ENCODE results near the gene FAM20B. TPM values are rescaled to one million over a fixed set of nuclear protein-coding genes. Genes with fewer than 3 reads are reported as not detected.
"Not testable (repeated sequence)": the region's sequence is repeated elsewhere in the genome, so short reads cannot be mapped to it uniquely, and the experiment has no call there.

The FAM20B gene
- total and polyA plus RNA-seq, 4 experiments from 2014 or later, result 4.3 to 31.9 (median 19.2) TPM

- H3K4me1 Mint-ChIP-seq, result peaks cover 24 to 44% (median 37%) of the 10 kb centered on the region in 4 donors
- H3K27ac ChIP-seq (ENCODE audit: low read depth, low read length); DNase-seq; H3K9me3 Mint-ChIP-seq; H3K36me3 Mint-ChIP-seq; H3K27me3 Mint-ChIP-seq; CTCF ChIA-PET (ENCODE audit: partially characterized antibody); H3K27me3 ChIP-seq (ENCODE audit: insufficient read depth, low read length); H3K27ac Mint-ChIP-seq; intact Hi-C loops (cut with micrococcal nuclease); H3K4me3 ChIP-seq (ENCODE audit: low read length in 2 of 2); POLR2A ChIA-PET (ENCODE audit: partially characterized antibody); H3K9me3 ChIP-seq (ENCODE audit: control insufficient read depth in 1 of 2, low read length in 2 of 2); H3K36me3 ChIP-seq (ENCODE audit: insufficient read depth, low read length); H3K4me3 Mint-ChIP-seq: not testable (repeated sequence)
- peaks cover 40% of the 10 kb centered on the region for H3K4me1 ChIP-seq (ENCODE audit: insufficient read depth, low read length)
These were observed 14.5 kb downstream of the FAM20B start for GRCh38 chr1:179040175-179040551.

- H3K27me3 Mint-ChIP-seq, result no peaks in the 10 kb centered on the region
- no peaks in the 10 kb centered on the region for H3K36me3 ChIP-seq (ENCODE audit: insufficient read depth, low read length)
- DNase-seq, result no peak
- H3K4me1 Mint-ChIP-seq, result peaks cover 12 to 25% (median 22%) of the 10 kb centered on the region in 4 donors
- ChIA-PET POLR2A (ENCODE audit: partially characterized antibody) (no interaction called here), CTCF (ENCODE audit: partially characterized antibody) (interaction anchor here (1.0 to 2.3 kb wide), 2 partner anchors 37 to 39 kb away, joined by 5 to 7 read pairs; no protein-coding TSS in a partner anchor)
- H3K9me3 ChIP-seq (ENCODE audit: control insufficient read depth in 1 of 2, low read length in 2 of 2), result no peaks in the 10 kb centered on the region
- H3K27me3 ChIP-seq (ENCODE audit: insufficient read depth, low read length), result no peaks in the 10 kb centered on the region
- intact Hi-C loops (cut with micrococcal nuclease), result no loop called here
- H3K36me3 Mint-ChIP-seq, result peaks cover 6 to 10% of the 10 kb centered on the region in 2 donors
- peaks cover 20% of the 10 kb centered on the region for H3K4me1 ChIP-seq (ENCODE audit: insufficient read depth, low read length)
- H3K4me3 ChIP-seq (ENCODE audit: low read length in 2 of 2), result no peak overlapping the region
- H3K27ac ChIP-seq (ENCODE audit: low read depth, low read length), result no peak overlapping the region
- H3K9me3 Mint-ChIP-seq, result no peaks in the 10 kb centered on the region
- no peak overlapping the region for H3K4me3 Mint-ChIP-seq
- no peak overlapping the region for H3K27ac Mint-ChIP-seq
These were observed 16.4 kb downstream of the FAM20B start for GRCh38 chr1:179042087-179042486.

- H3K27me3 Mint-ChIP-seq, result no peaks in the 10 kb centered on the region
- no peaks in the 10 kb centered on the region for H3K27me3 ChIP-seq (ENCODE audit: insufficient read depth, low read length)
- H3K36me3 Mint-ChIP-seq, result peaks cover 9 to 13% of the 10 kb centered on the region in 2 donors
- no peak for DNase-seq
- H3K9me3 Mint-ChIP-seq, result no peaks in the 10 kb centered on the region
- no peak overlapping the region for H3K27ac ChIP-seq (ENCODE audit: low read depth, low read length)
- ChIA-PET CTCF (ENCODE audit: partially characterized antibody) (interaction anchor here (1.0 to 2.3 kb wide), 2 partner anchors 36 to 39 kb away, joined by 5 to 7 read pairs; no protein-coding TSS in a partner anchor), POLR2A (ENCODE audit: partially characterized antibody) (no interaction called here)
- no peak overlapping the region for H3K4me3 ChIP-seq (ENCODE audit: low read length in 2 of 2)
- H3K36me3 ChIP-seq (ENCODE audit: insufficient read depth, low read length), result no peaks in the 10 kb centered on the region
- H3K4me1 ChIP-seq (ENCODE audit: insufficient read depth, low read length), result peaks cover 14% of the 10 kb centered on the region
- H3K9me3 ChIP-seq (ENCODE audit: control insufficient read depth in 1 of 2, low read length in 2 of 2), result no peaks in the 10 kb centered on the region
- intact Hi-C loops (cut with micrococcal nuclease), result no loop called here
- no peak overlapping the region for H3K4me3 Mint-ChIP-seq
- no peak overlapping the region for H3K27ac Mint-ChIP-seq
- peaks cover 14 to 21% (median 19%) of the 10 kb centered on the region in 4 donors for H3K4me1 Mint-ChIP-seq
These were observed 17.0 kb downstream of the FAM20B start for GRCh38 chr1:179042700-179043099.

- H3K4me3 ChIP-seq (ENCODE audit: low read length in 2 of 2), result no peak overlapping the region
- peaks cover 11% of the 10 kb centered on the region for H3K4me1 ChIP-seq (ENCODE audit: insufficient read depth, low read length)
- Mint-ChIP-seq H3K4me3 (no peak overlapping the region), H3K9me3 (no peaks in the 10 kb centered on the region), H3K4me1 (peaks cover 14 to 19% (median 18%) of the 10 kb centered on the region in 4 donors), H3K27ac (no peak overlapping the region), H3K36me3 (peaks cover 12 to 15% of the 10 kb centered on the region in 2 donors), H3K27me3 (no peaks in the 10 kb centered on the region)
- H3K36me3 ChIP-seq (ENCODE audit: insufficient read depth, low read length), result no peaks in the 10 kb centered on the region
- POLR2A ChIA-PET (ENCODE audit: partially characterized antibody), result no interaction called here
- no peak for DNase-seq
- CTCF ChIA-PET (ENCODE audit: partially characterized antibody), result interaction anchor here (2.3 kb wide), 1 partner anchor 40 kb away, joined by 7 read pairs; no protein-coding TSS in a partner anchor
- intact Hi-C loops (cut with micrococcal nuclease), result no loop called here
- no peak overlapping the region for H3K27ac ChIP-seq (ENCODE audit: low read depth, low read length)
- no peaks in the 10 kb centered on the region for H3K27me3 ChIP-seq (ENCODE audit: insufficient read depth, low read length)
- no peaks in the 10 kb centered on the region for H3K9me3 ChIP-seq (ENCODE audit: control insufficient read depth in 1 of 2, low read length in 2 of 2)
These were observed 17.6 kb downstream of the FAM20B start for GRCh38 chr1:179043266-179043665.

GRCh38 chr1:179043907-179044306 lies 18.2 kb downstream of the FAM20B start:
- POLR2A ChIA-PET (ENCODE audit: partially characterized antibody), result no interaction called here
- intact Hi-C loops (cut with micrococcal nuclease), result no loop called here

GRCh38 chr1:179046808-179047635 lies 21.3 kb downstream of the FAM20B start:
- no peak overlapping the region for H3K4me3 Mint-ChIP-seq
- H3K4me3 ChIP-seq (ENCODE audit: low read length in 2 of 2), result no peak overlapping the region

More at GRCh38 chr1:179043907-179044306, 18.2 kb downstream of the FAM20B start:
- CTCF ChIA-PET (ENCODE audit: partially characterized antibody), result no interaction called here
- no peak overlapping the region for H3K27ac Mint-ChIP-seq
- Histone ChIP-seq H3K4me3 (ENCODE audit: low read length in 2 of 2) (no peak overlapping the region), H3K27me3 (ENCODE audit: insufficient read depth, low read length) (no peaks in the 10 kb centered on the region), H3K9me3 (ENCODE audit: control insufficient read depth in 1 of 2, low read length in 2 of 2) (no peaks in the 10 kb centered on the region), H3K36me3 (ENCODE audit: insufficient read depth, low read length) (no peaks in the 10 kb centered on the region), H3K27ac (ENCODE audit: low read depth, low read length) (no peak overlapping the region), H3K4me1 (ENCODE audit: insufficient read depth, low read length) (peaks cover 5% of the 10 kb centered on the region)
- DNase-seq, result no peak
- H3K27me3 Mint-ChIP-seq, result no peaks in the 10 kb centered on the region
- H3K4me3 Mint-ChIP-seq, result no peak overlapping the region
- peaks cover 13 to 16% of the 10 kb centered on the region in 2 donors for H3K36me3 Mint-ChIP-seq
- H3K4me1 Mint-ChIP-seq, result peaks cover 8 to 14% (median 12%) of the 10 kb centered on the region in 4 donors
- H3K9me3 Mint-ChIP-seq, result no peaks in the 10 kb centered on the region

GRCh38 chr1:179047636-179047997 lies 21.9 kb downstream of the FAM20B start:
- peaks cover 2 to 8% (median 5%) of the 10 kb centered on the region in 4 donors for H3K4me1 Mint-ChIP-seq
- intact Hi-C loops (cut with micrococcal nuclease), result no loop called here
- no peaks in the 10 kb centered on the region for H3K27me3 Mint-ChIP-seq
- CTCF ChIA-PET (ENCODE audit: partially characterized antibody), result no interaction called here
- Histone ChIP-seq H3K4me1 (ENCODE audit: insufficient read depth, low read length) (no peaks in the 10 kb centered on the region), H3K27ac (ENCODE audit: low read depth, low read length) (no peak overlapping the region), H3K4me3 (ENCODE audit: low read length in 2 of 2) (no peak overlapping the region), H3K9me3 (ENCODE audit: control insufficient read depth in 1 of 2, low read length in 2 of 2) (no peaks in the 10 kb centered on the region), H3K36me3 (ENCODE audit: insufficient read depth, low read length) (peaks cover 3% of the 10 kb centered on the region), H3K27me3 (ENCODE audit: insufficient read depth, low read length) (no peaks in the 10 kb centered on the region)
- no peak for DNase-seq
- H3K4me3 Mint-ChIP-seq, result no peak overlapping the region
- peaks cover 14 to 22% of the 10 kb centered on the region in 2 donors for H3K36me3 Mint-ChIP-seq
- peak overlapping the region in 2 of 7 donors; percentile 13 to 48 for H3K27ac Mint-ChIP-seq
- no peaks in the 10 kb centered on the region for H3K9me3 Mint-ChIP-seq
- POLR2A ChIA-PET (ENCODE audit: partially characterized antibody), result no interaction called here

More at GRCh38 chr1:179046808-179047635, 21.3 kb downstream of the FAM20B start:
- Histone ChIP-seq H3K4me1 (ENCODE audit: insufficient read depth, low read length) (no peaks in the 10 kb centered on the region), H3K27me3 (ENCODE audit: insufficient read depth, low read length) (no peaks in the 10 kb centered on the region), H3K27ac (ENCODE audit: low read depth, low read length) (no peak overlapping the region), H3K9me3 (ENCODE audit: control insufficient read depth in 1 of 2, low read length in 2 of 2) (no peaks in the 10 kb centered on the region), H3K36me3 (ENCODE audit: insufficient read depth, low read length) (peaks cover 3% of the 10 kb centered on the region)
- H3K27ac Mint-ChIP-seq, result peak overlapping the region in 3 of 7 donors; percentile 8 to 87 (median 48)
- H3K36me3 Mint-ChIP-seq, result peaks cover 13 to 22% of the 10 kb centered on the region in 2 donors
- no peaks in the 10 kb centered on the region for H3K9me3 Mint-ChIP-seq
- intact Hi-C loops (cut with micrococcal nuclease), result no loop called here
- H3K4me1 Mint-ChIP-seq, result peaks cover 5 to 10% (median 6%) of the 10 kb centered on the region in 4 donors
- POLR2A ChIA-PET (ENCODE audit: partially characterized antibody), result no interaction called here
- H3K27me3 Mint-ChIP-seq, result no peaks in the 10 kb centered on the region
- no peak for DNase-seq
- CTCF ChIA-PET (ENCODE audit: partially characterized antibody), result interaction anchor here (1.4 kb wide), 1 partner anchor 17 kb away, joined by 3 read pairs; no protein-coding TSS in a partner anchor

All from CD4-positive, alpha-beta memory T cell (primary cell).